Measurements from ENCODE around the gene ICAM2.

DNA sequence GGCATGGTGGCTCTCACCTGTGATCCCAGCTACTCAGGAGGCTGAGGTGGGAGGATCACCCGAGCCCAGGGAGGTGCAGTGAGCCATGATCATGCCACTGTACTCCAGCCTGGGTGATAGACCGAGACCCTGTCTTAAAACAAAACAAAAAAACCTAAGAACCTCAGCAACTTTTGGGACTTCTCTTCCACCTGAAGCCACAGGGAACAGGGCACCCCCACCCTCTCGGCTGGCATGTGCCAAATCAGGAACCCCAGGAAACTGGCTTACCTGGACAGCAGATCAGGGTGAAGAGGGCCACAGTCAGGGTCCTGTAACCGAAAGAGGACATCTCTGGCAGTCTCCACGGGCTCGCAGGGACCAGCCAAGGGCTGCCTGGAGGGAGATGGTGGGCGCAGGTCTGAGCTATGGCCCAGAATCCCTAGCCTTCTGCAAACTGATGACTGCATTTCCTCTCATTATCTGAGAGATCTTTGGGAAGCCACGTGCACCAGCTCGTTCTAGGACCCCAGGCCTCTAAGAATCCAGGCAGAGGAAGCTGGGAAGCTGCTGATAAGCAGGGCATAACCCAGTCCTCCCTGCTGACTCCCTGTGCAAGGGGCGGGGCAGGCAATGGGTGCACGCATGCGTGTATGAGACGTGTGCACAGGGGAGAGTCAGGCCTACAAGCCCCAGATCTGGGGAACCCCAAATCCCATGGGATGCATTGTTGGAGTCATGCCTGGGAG lies 13.9 kb downstream of the ICAM2 start:
- TF ChIP-seq POLR2A (IDR thresholded peaks at IDR 0.05): no peak
- TF ChIP-seq, protein P1, sequence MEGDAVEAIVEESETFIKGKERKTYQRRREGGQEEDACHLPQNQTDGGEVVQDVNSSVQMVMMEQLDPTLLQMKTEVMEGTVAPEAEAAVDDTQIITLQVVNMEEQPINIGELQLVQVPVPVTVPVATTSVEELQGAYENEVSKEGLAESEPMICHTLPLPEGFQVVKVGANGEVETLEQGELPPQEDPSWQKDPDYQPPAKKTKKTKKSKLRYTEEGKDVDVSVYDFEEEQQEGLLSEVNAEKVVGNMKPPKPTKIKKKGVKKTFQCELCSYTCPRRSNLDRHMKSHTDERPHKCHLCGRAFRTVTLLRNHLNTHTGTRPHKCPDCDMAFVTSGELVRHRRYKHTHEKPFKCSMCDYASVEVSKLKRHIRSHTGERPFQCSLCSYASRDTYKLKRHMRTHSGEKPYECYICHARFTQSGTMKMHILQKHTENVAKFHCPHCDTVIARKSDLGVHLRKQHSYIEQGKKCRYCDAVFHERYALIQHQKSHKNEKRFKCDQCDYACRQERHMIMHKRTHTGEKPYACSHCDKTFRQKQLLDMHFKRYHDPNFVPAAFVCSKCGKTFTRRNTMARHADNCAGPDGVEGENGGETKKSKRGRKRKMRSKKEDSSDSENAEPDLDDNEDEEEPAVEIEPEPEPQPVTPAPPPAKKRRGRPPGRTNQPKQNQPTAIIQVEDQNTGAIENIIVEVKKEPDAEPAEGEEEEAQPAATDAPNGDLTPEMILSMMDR (IDR thresholded peaks at IDR 0.05): no peak
- no peak for TF ChIP-seq EP300 (IDR thresholded peaks at IDR 0.05)

Measured in gastroesophageal sphincter (tissue), 3 donors.